ENCODE data around the gene CAPN15. TPM values are rescaled to one million over a fixed set of nuclear protein-coding genes. Genes with fewer than 3 reads are reported as not detected.
"Not testable (repeated sequence)": the region's sequence is repeated elsewhere in the genome, so short reads cannot be mapped to it uniquely, and the experiment has no call there.

Gene CAPN15
- total RNA-seq (2014; rRNA removed), result 60.4 and 78.1 TPM in 2 replicates
- Bru-seq, nascent RNA, result percentile 56 among the genes with signal in this experiment
- percentile 83 among the genes with signal in this experiment for BruChase-seq, experiment 1, labeled RNA remaining after a 6-hour chase
- percentile 74 among the genes with signal in this experiment for BruChase-seq, experiment 2, labeled RNA remaining after a 2-hour chase
- long read RNA-seq, partial matches to known transcripts, result 14 of 34 reads
- long read RNA-seq, other reads (novel, unspliced or antisense), result 20 of 34 reads

- Histone ChIP-seq H4K20me1 (ENCODE audit: low read length) (peaks cover 23% of the 10 kb centered on the region), H3K4me3 (ENCODE audit: low read length) (peak within 1 kb of the TSS; percentile 94), H3K27ac (ENCODE audit: low read length) (peak within 1 kb of the TSS; percentile 84), H3K36me3 (ENCODE audit: low read depth, low read length) (no peaks in the 10 kb centered on the region), H3K4me2 (ENCODE audit: low read length) (peak within 1 kb of the TSS; percentile 100), H3F3A (ENCODE audit: low read length, unreplicated experiment) (no peaks in the 10 kb centered on the region), H3K27me3 (ENCODE audit: low read length) (no peaks in the 10 kb centered on the region), H3K79me2 (ENCODE audit: low read length) (peaks cover 69% of the 10 kb centered on the region), H3K9me2 (replicated peaks; ENCODE audit: low read length) (no peaks in the 10 kb centered on the region), H2AFZ (ENCODE audit: low read length) (0 out of 2 replicates have a peak within 1 kb of the TSS, but pooled peaks have one; percentile 30), H3K4me1 (ENCODE audit: insufficient read depth, low read length) (peaks cover 26% of the 10 kb centered on the region), H3K9me3 (ENCODE audit: low read length) (no peaks in the 10 kb centered on the region), H3K9ac (ENCODE audit: low read length) (peak within 1 kb of the TSS; percentile 98)
- no TSS peak for BruUV-seq (replicated peaks)
- DNase-seq (peak; percentile 69), ATAC-seq (peak; percentile 62)
- TF ChIP-seq, protein P1, sequence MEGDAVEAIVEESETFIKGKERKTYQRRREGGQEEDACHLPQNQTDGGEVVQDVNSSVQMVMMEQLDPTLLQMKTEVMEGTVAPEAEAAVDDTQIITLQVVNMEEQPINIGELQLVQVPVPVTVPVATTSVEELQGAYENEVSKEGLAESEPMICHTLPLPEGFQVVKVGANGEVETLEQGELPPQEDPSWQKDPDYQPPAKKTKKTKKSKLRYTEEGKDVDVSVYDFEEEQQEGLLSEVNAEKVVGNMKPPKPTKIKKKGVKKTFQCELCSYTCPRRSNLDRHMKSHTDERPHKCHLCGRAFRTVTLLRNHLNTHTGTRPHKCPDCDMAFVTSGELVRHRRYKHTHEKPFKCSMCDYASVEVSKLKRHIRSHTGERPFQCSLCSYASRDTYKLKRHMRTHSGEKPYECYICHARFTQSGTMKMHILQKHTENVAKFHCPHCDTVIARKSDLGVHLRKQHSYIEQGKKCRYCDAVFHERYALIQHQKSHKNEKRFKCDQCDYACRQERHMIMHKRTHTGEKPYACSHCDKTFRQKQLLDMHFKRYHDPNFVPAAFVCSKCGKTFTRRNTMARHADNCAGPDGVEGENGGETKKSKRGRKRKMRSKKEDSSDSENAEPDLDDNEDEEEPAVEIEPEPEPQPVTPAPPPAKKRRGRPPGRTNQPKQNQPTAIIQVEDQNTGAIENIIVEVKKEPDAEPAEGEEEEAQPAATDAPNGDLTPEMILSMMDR (conservative IDR thresholded peaks at IDR 0.05; ENCODE audit: low read depth, low read length), result no peak
- TF ChIP-seq EZH2phosphoT487 (IDR thresholded peaks at IDR 0.05; ENCODE audit: borderline replicate concordance, low read length), result no peak
- TF ChIP-seq EZH2 (IDR thresholded peaks at IDR 0.05; ENCODE audit: low read length, unreplicated experiment), result no peak
- intact Hi-C loops (cut with micrococcal nuclease), result loop anchor here (10.0 kb wide), 1 partner anchor 58 kb away; no protein-coding TSS in a partner anchor
- CTCF ChIA-PET, result interaction anchor here (0.7 kb wide), 1 partner anchor 109 kb away, joined by 3 read pairs; no protein-coding TSS in a partner anchor
- POLR2A ChIA-PET (ENCODE audit: unreplicated experiment), result no interaction called here
These were observed at the start of gene CAPN15 for GRCh38 chr16:527015-527903. CAPN15 (plus strand) TSS chr16:527712; CDS start chr16:546839, 19,127 bp downstream.

DNA sequence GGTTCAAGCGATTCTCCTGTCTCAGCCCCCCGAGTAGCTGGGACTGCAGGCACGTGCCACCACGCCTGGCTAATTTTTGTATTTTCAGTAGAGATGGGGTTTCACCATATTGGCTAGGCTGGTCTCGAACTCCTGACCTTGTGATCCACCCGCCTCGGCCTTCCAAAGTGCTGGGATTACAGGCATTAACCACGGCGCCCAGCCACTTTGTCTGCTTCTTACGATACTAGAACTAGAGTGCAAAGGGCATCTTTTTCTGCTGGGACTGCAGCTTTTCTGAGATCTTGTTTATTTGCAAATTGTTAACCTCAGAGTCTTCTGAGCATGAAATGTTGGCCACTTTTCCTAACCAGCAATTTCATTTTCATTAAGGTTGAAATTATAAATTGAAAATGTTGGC is 49.2 kb upstream of the CAPN15 start:
- H2AFZ ChIP-seq (ENCODE audit: low read length); CTCF ChIA-PET; H3F3A ChIP-seq (ENCODE audit: low read length, unreplicated experiment); ATAC-seq; H3K4me1 ChIP-seq (ENCODE audit: insufficient read depth, low read length); H3K4me3 ChIP-seq (ENCODE audit: low read length); H3K9me3 ChIP-seq (ENCODE audit: low read length); BruUV-seq (replicated peaks); DNase-seq; H3K27ac ChIP-seq (ENCODE audit: low read length); H3K4me2 ChIP-seq (ENCODE audit: low read length); H4K20me1 ChIP-seq (ENCODE audit: low read length); H3K79me2 ChIP-seq (ENCODE audit: low read length); H3K9me2 ChIP-seq (replicated peaks; ENCODE audit: low read length); H3K27me3 ChIP-seq (ENCODE audit: low read length); intact Hi-C loops (cut with micrococcal nuclease); H3K36me3 ChIP-seq (ENCODE audit: low read depth, low read length); POLR2A ChIA-PET (ENCODE audit: unreplicated experiment); H3K9ac ChIP-seq (ENCODE audit: low read length): not testable (repeated sequence)

DNA sequence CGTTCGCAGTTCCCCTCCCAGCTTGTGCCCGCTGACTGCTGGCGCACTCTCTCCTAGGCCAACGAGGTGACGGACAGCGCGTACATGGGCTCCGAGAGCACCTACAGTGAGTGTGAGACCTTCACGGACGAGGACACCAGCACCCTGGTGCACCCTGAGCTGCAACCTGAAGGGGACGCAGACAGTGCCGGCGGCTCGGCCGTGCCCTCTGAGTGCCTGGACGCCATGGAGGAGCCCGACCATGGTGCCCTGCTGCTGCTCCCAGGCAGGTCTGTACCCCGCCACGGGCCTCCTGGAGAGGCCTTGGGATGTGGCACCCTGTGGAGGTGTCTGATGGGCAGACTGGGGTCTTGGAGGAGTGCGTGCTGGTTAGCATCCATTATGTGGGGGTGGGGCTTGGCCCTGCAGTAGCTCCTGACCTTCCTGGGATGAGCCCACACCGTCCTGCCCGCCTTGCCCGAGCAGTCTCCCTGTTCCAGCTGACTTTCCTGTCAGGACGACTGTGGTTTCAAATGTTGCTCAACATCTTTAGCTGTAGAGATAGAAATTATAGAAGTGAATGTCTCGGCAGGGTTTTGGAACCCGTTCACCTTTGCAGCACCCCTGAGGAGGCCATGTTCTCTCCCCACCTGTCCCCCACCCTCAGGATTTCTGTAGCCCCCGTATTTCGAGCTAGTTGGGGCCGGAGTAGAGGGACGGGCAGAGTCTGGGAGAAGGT is 44.9 kb upstream of the CAPN15 start:
- Histone ChIP-seq H3K4me2 (ENCODE audit: low read length) (no peak overlapping the region), H3K9ac (ENCODE audit: low read length) (no peak overlapping the region), H3K9me3 (ENCODE audit: low read length) (no peaks in the 10 kb centered on the region), H4K20me1 (ENCODE audit: low read length) (no peaks in the 10 kb centered on the region), H3F3A (ENCODE audit: low read length, unreplicated experiment) (no peaks in the 10 kb centered on the region), H3K79me2 (ENCODE audit: low read length) (no peaks in the 10 kb centered on the region), H2AFZ (ENCODE audit: low read length) (no peak overlapping the region), H3K27ac (ENCODE audit: low read length) (no peak overlapping the region), H3K27me3 (ENCODE audit: low read length) (no peaks in the 10 kb centered on the region), H3K4me3 (ENCODE audit: low read length) (no peak overlapping the region), H3K36me3 (ENCODE audit: low read depth, low read length) (no peaks in the 10 kb centered on the region), H3K4me1 (ENCODE audit: insufficient read depth, low read length) (no peaks in the 10 kb centered on the region; the same call in 1 of the 2 replicates), H3K9me2 (replicated peaks; ENCODE audit: low read length) (no peaks in the 10 kb centered on the region)
- ChIA-PET POLR2A (ENCODE audit: unreplicated experiment) (no interaction called here), CTCF (no interaction called here)
- BruUV-seq (replicated peaks), result no TSS peak
- DNase-seq (no peak), ATAC-seq (no peak)
- intact Hi-C loops (cut with micrococcal nuclease), result no loop called here
- TF ChIP-seq, protein P1 (conservative IDR thresholded peaks at IDR 0.05; ENCODE audit: low read depth, low read length), result no peak

Data from PC-3 (cell line).